ENCODE measurements around the gene SETD1B.

DNA sequence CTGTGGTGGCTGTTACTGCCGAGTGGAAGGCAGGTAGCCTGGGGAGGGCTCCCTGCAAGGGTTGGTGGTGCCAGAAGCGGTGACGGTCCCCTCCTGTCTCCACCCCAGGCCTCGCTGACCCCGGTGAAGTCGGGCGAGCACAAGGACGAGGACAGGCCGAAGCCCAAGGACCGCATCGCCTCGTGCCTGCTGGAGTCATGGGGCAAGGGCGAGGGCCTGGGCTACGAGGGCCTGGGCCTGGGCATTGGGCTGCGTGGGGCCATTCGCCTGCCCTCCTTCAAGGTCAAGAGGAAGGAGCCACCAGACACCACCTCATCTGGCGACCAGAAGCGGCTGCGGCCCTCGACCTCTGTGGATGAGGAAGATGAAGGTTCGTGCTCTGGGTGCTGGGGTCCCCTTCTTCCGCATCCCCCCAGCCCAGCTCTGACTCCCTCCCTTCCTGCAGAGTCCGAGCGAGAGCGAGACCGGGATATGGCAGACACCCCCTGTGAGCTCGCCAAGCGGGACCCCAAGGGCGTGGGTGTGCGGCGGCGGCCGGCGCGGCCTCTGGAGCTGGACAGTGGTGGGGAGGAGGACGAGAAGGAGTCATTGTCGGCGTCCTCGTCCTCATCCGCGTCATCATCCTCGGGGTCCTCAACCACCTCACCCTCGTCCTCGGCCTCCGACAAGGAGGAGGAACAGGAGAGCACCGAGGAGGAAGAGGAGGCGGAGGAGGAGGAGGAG is 13.3 kb downstream of the SETD1B start:
- no peak for TF ChIP-seq EZH2 (IDR thresholded peaks at IDR 0.05; ENCODE audit: borderline replicate concordance, low read depth, low read length, poor library complexity, severe bottlenecking)
- TF ChIP-seq, protein P1, sequence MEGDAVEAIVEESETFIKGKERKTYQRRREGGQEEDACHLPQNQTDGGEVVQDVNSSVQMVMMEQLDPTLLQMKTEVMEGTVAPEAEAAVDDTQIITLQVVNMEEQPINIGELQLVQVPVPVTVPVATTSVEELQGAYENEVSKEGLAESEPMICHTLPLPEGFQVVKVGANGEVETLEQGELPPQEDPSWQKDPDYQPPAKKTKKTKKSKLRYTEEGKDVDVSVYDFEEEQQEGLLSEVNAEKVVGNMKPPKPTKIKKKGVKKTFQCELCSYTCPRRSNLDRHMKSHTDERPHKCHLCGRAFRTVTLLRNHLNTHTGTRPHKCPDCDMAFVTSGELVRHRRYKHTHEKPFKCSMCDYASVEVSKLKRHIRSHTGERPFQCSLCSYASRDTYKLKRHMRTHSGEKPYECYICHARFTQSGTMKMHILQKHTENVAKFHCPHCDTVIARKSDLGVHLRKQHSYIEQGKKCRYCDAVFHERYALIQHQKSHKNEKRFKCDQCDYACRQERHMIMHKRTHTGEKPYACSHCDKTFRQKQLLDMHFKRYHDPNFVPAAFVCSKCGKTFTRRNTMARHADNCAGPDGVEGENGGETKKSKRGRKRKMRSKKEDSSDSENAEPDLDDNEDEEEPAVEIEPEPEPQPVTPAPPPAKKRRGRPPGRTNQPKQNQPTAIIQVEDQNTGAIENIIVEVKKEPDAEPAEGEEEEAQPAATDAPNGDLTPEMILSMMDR (conservative IDR thresholded peaks at IDR 0.05; ENCODE audit: low read depth, low read length): no peak

All from A673 (cell line).